ENCODE results near the gene CCDC34. TPM values are rescaled to one million over a fixed set of nuclear protein-coding genes. Genes with fewer than 3 reads are reported as not detected.

The CCDC34 gene
- total RNA-seq, 1 donor from 2014 or later, result 30.6 TPM

DNA sequence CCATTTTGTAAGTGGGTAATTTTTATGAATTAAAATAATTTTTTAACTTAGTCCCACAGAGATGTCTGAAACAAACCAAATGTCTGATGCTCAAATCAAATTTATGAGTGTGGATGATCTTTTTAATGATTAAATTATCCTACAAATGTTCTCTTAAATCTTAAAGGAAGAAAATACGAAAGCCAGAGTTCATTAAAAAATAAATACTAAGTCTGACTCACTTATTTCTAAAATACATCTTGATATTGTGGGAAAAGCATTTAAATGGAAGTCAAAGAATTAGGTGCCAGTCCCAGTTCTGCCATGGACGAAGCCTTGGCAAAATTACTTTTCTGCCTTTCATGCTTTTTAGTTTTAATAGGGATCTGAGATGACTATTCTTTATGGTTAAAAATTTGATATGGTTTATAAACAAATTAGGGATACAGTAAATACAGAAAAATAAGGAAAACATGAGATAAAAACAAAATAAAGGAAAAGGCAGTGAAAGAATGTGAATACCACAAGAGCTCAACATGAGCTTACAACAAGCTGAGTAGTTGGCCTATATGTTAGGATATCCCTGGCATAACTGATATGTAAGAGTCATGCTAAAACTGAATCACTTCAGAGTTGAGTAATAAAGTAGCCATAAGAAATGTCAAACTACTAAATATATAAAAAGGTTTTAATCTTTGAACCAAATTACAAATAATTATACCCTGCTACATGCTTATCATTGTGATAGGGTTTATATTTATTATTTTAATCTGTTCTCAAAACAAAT lies 9.2 kb downstream of the CCDC34 start:
- no peak overlapping the region for H3K27ac Mint-ChIP-seq
- Histone ChIP-seq H3K9ac (no peak overlapping the region), H3K79me2 (ENCODE audit: low read depth) (peaks cover 13% of the 10 kb centered on the region), H3K4me3 (no peak overlapping the region), H3K4me1 (peaks cover 42% of the 10 kb centered on the region), H3K9me3 (ENCODE audit: low read depth) (no peaks in the 10 kb centered on the region), H3K4me2 (no peak overlapping the region), H3K36me3 (peaks cover 4% of the 10 kb centered on the region), H3F3A (ENCODE audit: low read depth) (peaks cover 35% of the 10 kb centered on the region), H3K27me3 (no peaks in the 10 kb centered on the region), H2AFZ (replicated peaks) (no peak overlapping the region), H3K27ac (no peak overlapping the region), H4K20me1 (ENCODE audit: low read depth) (no peaks in the 10 kb centered on the region)
- DNase-seq (ENCODE audit: low spot score), result no peak
- peaks cover 11% of the 10 kb centered on the region for H3K4me1 Mint-ChIP-seq
- H3K36me3 Mint-ChIP-seq, result peaks cover 23% of the 10 kb centered on the region
- no peak overlapping the region for H3K4me3 Mint-ChIP-seq
- no peaks in the 10 kb centered on the region for H3K27me3 Mint-ChIP-seq (ENCODE audit: insufficient read depth, low read depth)
- H3K9me3 Mint-ChIP-seq, result no peaks in the 10 kb centered on the region
- TF ChIP-seq, protein P1, sequence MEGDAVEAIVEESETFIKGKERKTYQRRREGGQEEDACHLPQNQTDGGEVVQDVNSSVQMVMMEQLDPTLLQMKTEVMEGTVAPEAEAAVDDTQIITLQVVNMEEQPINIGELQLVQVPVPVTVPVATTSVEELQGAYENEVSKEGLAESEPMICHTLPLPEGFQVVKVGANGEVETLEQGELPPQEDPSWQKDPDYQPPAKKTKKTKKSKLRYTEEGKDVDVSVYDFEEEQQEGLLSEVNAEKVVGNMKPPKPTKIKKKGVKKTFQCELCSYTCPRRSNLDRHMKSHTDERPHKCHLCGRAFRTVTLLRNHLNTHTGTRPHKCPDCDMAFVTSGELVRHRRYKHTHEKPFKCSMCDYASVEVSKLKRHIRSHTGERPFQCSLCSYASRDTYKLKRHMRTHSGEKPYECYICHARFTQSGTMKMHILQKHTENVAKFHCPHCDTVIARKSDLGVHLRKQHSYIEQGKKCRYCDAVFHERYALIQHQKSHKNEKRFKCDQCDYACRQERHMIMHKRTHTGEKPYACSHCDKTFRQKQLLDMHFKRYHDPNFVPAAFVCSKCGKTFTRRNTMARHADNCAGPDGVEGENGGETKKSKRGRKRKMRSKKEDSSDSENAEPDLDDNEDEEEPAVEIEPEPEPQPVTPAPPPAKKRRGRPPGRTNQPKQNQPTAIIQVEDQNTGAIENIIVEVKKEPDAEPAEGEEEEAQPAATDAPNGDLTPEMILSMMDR (IDR thresholded peaks at IDR 0.05), result no peak
- TF ChIP-seq EZH2 (IDR thresholded peaks at IDR 0.05), result no peak
- no peak for TF ChIP-seq EZH2phosphoT487 (IDR thresholded peaks at IDR 0.05)

DNA sequence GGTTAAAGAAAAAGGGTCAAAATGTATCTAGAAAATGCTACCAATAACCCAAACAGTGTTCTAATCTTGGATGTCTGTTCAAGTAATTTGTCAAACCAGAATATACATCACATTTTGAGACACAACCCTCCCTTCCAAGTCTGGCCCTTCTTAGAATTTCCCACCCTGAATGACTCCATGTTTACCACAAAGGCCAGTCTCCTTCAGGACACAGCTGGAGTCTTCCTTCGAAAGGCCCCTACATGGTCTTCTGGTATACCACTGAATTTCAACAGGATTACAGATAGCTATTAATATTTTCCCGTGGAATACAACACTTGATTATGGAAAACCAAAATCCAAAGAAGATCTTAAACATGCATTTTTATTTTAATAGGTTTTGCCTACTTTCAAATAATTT lies 10.2 kb downstream of the CCDC34 start:
- Mint-ChIP-seq H3K9me3 (no peaks in the 10 kb centered on the region), H3K36me3 (peaks cover 20% of the 10 kb centered on the region), H3K4me3 (no peak overlapping the region), H3K4me1 (peaks cover 13% of the 10 kb centered on the region), H3K27me3 (ENCODE audit: insufficient read depth, low read depth) (no peaks in the 10 kb centered on the region), H3K27ac (no peak overlapping the region)
- no peaks in the 10 kb centered on the region for H4K20me1 ChIP-seq (ENCODE audit: low read depth)
- no peak overlapping the region for H2AFZ ChIP-seq (replicated peaks)
- peaks cover 38% of the 10 kb centered on the region for H3F3A ChIP-seq (ENCODE audit: low read depth)
- no peaks in the 10 kb centered on the region for H3K27me3 ChIP-seq
- no peak overlapping the region for H3K27ac ChIP-seq
- H3K36me3 ChIP-seq, result peaks cover 4% of the 10 kb centered on the region
- H3K9ac ChIP-seq, result no peak overlapping the region
- H3K4me2 ChIP-seq, result no peak overlapping the region
- peaks cover 5% of the 10 kb centered on the region for H3K79me2 ChIP-seq (ENCODE audit: low read depth)
- H3K4me1 ChIP-seq, result peaks cover 49% of the 10 kb centered on the region
- no peaks in the 10 kb centered on the region for H3K9me3 ChIP-seq (ENCODE audit: low read depth)
- no peak overlapping the region for H3K4me3 ChIP-seq
- TF ChIP-seq EZH2phosphoT487 (IDR thresholded peaks at IDR 0.05) (no peak), EZH2 (IDR thresholded peaks at IDR 0.05) (no peak)
- TF ChIP-seq, protein P1 (IDR thresholded peaks at IDR 0.05), result no peak
- DNase-seq (ENCODE audit: low spot score), result no peak

DNA sequence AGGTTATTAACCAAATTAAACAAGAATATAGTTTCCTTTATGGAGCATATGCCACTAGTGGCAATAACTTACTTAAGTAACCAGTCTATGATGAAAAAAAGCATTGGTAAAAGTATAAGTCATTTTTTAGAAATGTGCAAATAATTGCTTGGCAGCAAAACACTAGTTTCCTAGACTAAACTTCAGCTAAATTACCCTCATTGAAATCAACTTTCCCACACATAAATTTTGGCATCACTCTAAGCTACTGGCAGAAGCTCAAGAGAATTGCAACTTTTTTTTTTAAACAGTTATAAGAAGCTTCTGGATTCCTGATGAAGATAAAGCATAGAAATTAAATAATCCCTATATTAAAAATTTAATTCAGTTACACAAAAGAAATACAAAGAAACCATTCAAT lies 12.5 kb downstream of the CCDC34 start:
- H4K20me1 ChIP-seq (ENCODE audit: low read depth), result no peaks in the 10 kb centered on the region
- TF ChIP-seq EZH2 (IDR thresholded peaks at IDR 0.05) (no peak), EZH2phosphoT487 (IDR thresholded peaks at IDR 0.05) (no peak)
- TF ChIP-seq, protein P1 (IDR thresholded peaks at IDR 0.05), result no peak
- peaks cover 53% of the 10 kb centered on the region for H3F3A ChIP-seq (ENCODE audit: low read depth)
- no peaks in the 10 kb centered on the region for H3K9me3 ChIP-seq (ENCODE audit: low read depth)
- H3K36me3 Mint-ChIP-seq, result peaks cover 20% of the 10 kb centered on the region
- H2AFZ ChIP-seq (replicated peaks), result no peak overlapping the region
- H3K9ac ChIP-seq, result no peak overlapping the region
- peaks cover 4% of the 10 kb centered on the region for H3K36me3 ChIP-seq
- H3K4me1 Mint-ChIP-seq, result peaks cover 17% of the 10 kb centered on the region
- H3K4me3 ChIP-seq, result no peak overlapping the region
- no peaks in the 10 kb centered on the region for H3K27me3 Mint-ChIP-seq (ENCODE audit: insufficient read depth, low read depth)
- no peaks in the 10 kb centered on the region for H3K9me3 Mint-ChIP-seq
- H3K4me1 ChIP-seq, result peaks cover 55% of the 10 kb centered on the region
- no peak overlapping the region for H3K4me3 Mint-ChIP-seq
- H3K27me3 ChIP-seq, result no peaks in the 10 kb centered on the region
- no peak overlapping the region for H3K27ac Mint-ChIP-seq
- no peak overlapping the region for H3K4me2 ChIP-seq
- peaks cover 4% of the 10 kb centered on the region for H3K79me2 ChIP-seq (ENCODE audit: low read depth)
- DNase-seq (ENCODE audit: low spot score), result no peak
- peak overlapping the region; percentile 68 for H3K27ac ChIP-seq

Measured in neural progenitor cell (in vitro differentiated cells).